ENCODE data around the gene TSC22D2. TPM values are rescaled to one million over a fixed set of nuclear protein-coding genes. Genes with fewer than 3 reads are reported as not detected.
"Not testable (repeated sequence)": the region's sequence is repeated elsewhere in the genome, so short reads cannot be mapped to it uniquely, and the experiment has no call there.

TSC22D2 gene
- total RNA-seq, 1 donor from 2014 or later, result 22.7 TPM

DNA sequence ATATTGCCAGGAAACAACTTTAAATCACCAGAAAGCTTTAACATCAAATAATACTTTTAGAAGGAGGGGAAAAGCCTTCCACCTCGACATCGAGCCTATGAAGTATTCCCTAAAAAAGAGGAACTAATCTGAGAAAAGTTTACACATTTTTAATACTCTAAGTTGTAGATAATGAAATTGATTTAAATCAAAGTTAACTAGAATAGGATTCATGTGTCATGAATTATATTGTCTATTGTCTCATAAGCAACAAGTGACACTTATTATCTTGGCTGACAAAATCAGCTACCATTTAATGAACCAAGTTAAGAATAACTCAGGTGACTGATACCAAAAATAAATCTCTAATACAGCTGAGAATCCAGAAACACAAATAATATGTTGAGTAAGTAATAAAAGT is 56.6 kb downstream of the TSC22D2 start:
- DNase-seq (ENCODE audit: low spot score), result no peak
- no peaks in the 10 kb centered on the region for H3K4me1 Mint-ChIP-seq (ENCODE audit: low read depth)
- H3K36me3 Mint-ChIP-seq (ENCODE audit: low read depth), result peaks cover 6% of the 10 kb centered on the region
- peaks cover 3% of the 10 kb centered on the region for H3K27me3 Mint-ChIP-seq (ENCODE audit: insufficient read depth)
- no peaks in the 10 kb centered on the region for H3K9me3 Mint-ChIP-seq
- H3K4me3 Mint-ChIP-seq, result no peak overlapping the region
- intact Hi-C loops (cut with micrococcal nuclease), result no loop called here
- no peak overlapping the region for H3K27ac Mint-ChIP-seq

DNA sequence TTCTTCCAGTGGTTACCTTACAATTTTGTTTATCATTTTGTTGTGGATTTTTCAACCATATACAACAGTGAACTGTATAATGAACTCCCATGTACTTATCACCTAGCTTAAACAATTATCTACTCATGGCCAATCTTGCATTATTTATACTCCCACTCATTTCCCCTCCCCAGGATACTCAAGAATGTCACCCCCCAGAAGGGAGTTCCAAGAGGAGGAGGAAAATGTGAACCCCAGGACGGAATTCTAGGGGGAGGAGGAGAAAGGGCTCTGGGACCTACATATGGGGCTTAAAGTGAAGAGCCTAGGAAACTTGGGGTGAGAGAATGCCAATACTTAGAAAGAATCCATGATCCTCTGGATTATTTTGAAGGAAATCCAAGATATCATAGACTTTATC is 59.3 kb downstream of the TSC22D2 start:
- H3K9me3 Mint-ChIP-seq, result no peaks in the 10 kb centered on the region
- H3K27me3 Mint-ChIP-seq (ENCODE audit: insufficient read depth), result peaks cover 3% of the 10 kb centered on the region
- no peak for DNase-seq (ENCODE audit: low spot score)
- intact Hi-C loops (cut with micrococcal nuclease), result no loop called here
- no peaks in the 10 kb centered on the region for H3K4me1 Mint-ChIP-seq (ENCODE audit: low read depth)
- no peak overlapping the region for H3K27ac Mint-ChIP-seq
- H3K4me3 Mint-ChIP-seq, result no peak overlapping the region
- peaks cover 2% of the 10 kb centered on the region for H3K36me3 Mint-ChIP-seq (ENCODE audit: low read depth)

DNA sequence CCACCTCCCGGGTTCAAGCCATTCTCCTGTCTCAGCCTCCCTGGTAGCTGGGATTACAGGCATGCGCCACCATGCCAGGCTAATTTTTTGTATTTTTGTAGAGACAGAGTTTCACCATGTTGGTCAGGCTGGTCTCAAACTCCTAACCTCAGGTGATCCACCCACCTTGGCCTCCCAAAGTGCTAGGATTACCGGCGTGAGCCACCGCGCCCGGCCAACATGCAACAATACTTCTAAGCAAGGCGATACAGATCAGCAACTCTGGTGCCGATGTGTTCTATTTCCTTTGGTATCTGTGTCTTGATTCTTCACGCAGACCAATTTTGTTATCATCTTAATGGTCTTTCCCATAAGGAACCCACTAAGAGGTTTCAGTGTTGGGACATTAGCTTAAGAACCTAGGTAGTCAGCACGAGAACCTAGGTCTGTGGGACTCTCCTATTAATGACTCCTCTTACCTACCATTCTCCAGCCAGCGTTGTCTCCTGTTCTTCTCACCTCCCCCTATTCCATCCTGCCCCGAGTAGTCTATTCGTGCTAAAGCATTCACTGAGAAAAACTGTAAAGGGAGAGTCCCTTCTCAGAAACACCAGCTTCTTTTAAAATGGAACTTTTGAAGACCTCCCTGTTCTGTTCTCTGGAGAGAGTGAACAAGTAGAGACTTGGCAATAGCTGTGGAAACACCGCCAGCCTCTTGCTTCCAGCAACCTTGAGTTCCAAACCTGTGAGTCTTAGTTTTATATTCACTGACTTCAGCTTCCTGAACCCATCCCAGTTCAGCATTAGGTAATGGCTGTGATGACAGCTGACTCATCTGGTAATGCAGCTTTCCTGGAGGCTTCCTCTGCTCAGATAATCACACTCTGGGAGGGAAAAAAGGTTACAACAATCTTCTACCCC is 61.2 kb downstream of the TSC22D2 start:
- intact Hi-C loops (cut with micrococcal nuclease), result no loop called here
- peaks cover 3% of the 10 kb centered on the region for H3K27me3 Mint-ChIP-seq (ENCODE audit: insufficient read depth)
- peaks cover 7% of the 10 kb centered on the region for H3K9me3 Mint-ChIP-seq
- H3K36me3 Mint-ChIP-seq (ENCODE audit: low read depth), result peaks cover 2% of the 10 kb centered on the region
- H3K27ac Mint-ChIP-seq, result no peak overlapping the region
- no peak for DNase-seq (ENCODE audit: low spot score)
- H3K4me3 Mint-ChIP-seq, result no peak overlapping the region
- no peaks in the 10 kb centered on the region for H3K4me1 Mint-ChIP-seq (ENCODE audit: low read depth)

DNA sequence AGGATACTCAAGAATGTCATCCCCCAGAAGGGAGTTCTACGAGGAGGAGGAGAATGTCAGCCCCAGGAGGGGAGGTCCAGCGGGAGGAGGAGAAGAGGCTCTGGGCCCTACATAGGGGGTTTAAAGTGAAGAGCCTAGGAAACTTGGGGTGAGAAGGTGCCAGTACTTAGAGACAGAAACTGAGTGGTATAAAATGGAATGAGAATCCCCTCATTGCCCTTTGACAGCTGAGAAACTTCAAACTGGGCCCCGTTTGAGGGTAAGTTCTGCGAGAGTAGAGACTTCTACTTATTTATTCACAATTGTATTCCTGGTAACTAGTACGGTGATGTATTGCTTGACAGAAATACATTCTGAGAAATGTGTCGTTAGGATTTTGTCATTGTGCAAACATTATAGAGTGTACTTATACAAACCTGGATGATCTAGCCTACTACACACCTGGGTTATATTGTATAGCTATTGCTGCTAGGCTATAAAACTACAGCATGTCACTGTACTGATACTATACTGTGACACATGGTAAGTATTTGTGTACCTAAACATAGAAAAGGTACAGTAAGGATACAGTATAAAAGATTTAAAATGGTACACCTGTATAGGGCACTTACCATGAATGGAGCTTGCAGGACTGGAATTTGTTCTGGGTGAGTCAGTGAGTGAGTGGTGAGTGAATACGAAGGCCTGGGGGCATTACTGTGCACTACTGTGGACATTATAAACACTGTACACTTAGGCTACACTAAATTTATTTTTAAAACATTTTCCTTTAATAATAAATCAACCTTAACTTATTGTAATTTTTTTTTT is 62.0 kb downstream of the TSC22D2 start:
- DNase-seq (ENCODE audit: low spot score), result no peak
- intact Hi-C loops (cut with micrococcal nuclease), result no loop called here
- H3K9me3 Mint-ChIP-seq, result peaks cover 7% of the 10 kb centered on the region
- H3K36me3 Mint-ChIP-seq (ENCODE audit: low read depth), result peaks cover 2% of the 10 kb centered on the region
- peaks cover 3% of the 10 kb centered on the region for H3K27me3 Mint-ChIP-seq (ENCODE audit: insufficient read depth)
- H3K4me3 Mint-ChIP-seq, result no peak overlapping the region
- H3K4me1 Mint-ChIP-seq (ENCODE audit: low read depth), result no peaks in the 10 kb centered on the region
- no peak overlapping the region for H3K27ac Mint-ChIP-seq

DNA sequence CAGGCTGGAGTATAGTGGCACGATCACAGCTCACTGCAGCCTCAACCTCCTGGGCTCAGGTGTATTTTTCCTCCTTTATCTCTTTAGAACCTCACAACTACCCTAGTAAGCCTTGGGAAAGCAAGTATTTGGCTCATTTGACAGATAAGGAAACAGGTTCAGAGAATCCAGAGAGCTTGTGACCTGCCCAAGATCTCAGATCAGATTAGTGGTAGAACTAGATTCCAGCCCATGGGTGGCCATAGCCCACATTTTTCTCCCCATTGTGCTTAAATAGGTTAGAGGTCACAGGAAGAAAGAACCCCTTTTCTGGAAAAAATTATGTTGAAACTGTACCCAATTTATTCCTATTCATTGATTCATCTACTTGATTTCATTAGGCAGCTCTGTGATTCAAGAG is 64.3 kb downstream of the TSC22D2 start:
- DNase-seq (ENCODE audit: low spot score), result no peak
- H3K4me3 Mint-ChIP-seq, result no peak overlapping the region
- H3K9me3 Mint-ChIP-seq, result peaks cover 7% of the 10 kb centered on the region
- intact Hi-C loops (cut with micrococcal nuclease), result no loop called here
- H3K4me1 Mint-ChIP-seq (ENCODE audit: low read depth), result no peaks in the 10 kb centered on the region
- H3K27ac Mint-ChIP-seq, result no peak overlapping the region
- no peaks in the 10 kb centered on the region for H3K36me3 Mint-ChIP-seq (ENCODE audit: low read depth)
- H3K27me3 Mint-ChIP-seq (ENCODE audit: insufficient read depth), result peaks cover 3% of the 10 kb centered on the region

DNA sequence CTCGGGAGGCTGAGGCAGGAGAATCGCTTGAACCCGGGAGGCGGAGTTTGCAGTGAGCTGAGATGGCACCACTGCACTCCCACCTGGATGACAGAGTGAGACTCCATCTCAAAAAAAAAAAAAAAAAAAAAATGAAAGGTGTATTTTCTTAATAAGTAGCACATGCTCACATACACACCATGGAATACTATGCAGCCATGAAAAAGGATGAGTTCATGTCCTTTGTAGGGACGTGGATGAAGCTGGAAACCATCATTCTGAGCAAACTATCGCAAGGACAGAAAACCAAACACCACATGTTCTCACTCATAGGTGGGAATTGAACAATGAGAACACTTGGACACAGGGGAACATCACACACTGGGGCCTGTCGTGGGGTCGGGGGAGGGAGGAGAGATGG is 65.1 kb downstream of the TSC22D2 start:
- H3K27ac Mint-ChIP-seq; H3K4me1 Mint-ChIP-seq (ENCODE audit: low read depth); H3K36me3 Mint-ChIP-seq (ENCODE audit: low read depth); H3K4me3 Mint-ChIP-seq; intact Hi-C loops (cut with micrococcal nuclease); H3K9me3 Mint-ChIP-seq; H3K27me3 Mint-ChIP-seq (ENCODE audit: insufficient read depth); DNase-seq (ENCODE audit: low spot score): not testable (repeated sequence)

DNA sequence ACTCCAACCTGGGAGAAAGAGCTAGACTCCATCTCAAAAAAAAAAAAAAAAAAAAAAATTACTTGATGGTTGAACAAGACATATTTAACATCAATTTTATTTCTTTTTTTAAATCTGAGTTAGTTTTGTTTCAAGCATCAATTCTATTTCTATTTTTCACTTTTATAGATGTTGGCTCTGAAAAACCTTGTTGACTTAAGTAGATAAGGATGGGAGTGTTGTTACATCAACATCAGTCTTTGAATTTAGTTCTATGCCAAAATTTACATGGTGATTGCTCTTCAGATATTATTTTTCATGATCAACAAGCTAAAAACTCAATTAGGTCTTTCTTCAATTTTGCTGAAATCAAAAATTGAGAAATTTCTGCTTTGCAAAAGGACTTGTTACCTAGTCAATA is 71.3 kb downstream of the TSC22D2 start:
- H3K36me3 Mint-ChIP-seq (ENCODE audit: low read depth), result peaks cover 2% of the 10 kb centered on the region
- intact Hi-C loops (cut with micrococcal nuclease), result no loop called here

DNA sequence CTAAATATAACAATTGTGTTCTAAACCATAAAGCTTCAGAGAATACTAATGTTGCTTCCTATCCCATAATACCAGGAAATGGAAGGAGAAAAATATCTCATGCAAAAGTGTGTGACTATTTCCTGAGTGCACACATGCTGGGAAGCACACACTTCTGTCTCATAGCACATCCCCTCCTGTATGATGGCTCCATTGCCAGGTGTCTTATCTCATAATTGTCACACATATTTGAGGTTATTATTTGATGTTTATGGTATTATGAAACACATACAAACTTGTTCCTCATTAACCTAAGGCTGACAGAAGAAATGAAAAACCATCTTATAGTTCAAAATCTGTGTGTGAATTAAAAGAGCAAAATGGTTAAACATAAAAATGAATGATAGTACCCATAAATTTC is 72.8 kb downstream of the TSC22D2 start:
- H3K4me3 Mint-ChIP-seq, result no peak overlapping the region
- peaks cover 3% of the 10 kb centered on the region for H3K27me3 Mint-ChIP-seq (ENCODE audit: insufficient read depth)
- no peak for DNase-seq (ENCODE audit: low spot score)
- no peak overlapping the region for H3K27ac Mint-ChIP-seq
- peaks cover 17% of the 10 kb centered on the region for H3K9me3 Mint-ChIP-seq
- H3K36me3 Mint-ChIP-seq (ENCODE audit: low read depth), result peaks cover 3% of the 10 kb centered on the region
- no peaks in the 10 kb centered on the region for H3K4me1 Mint-ChIP-seq (ENCODE audit: low read depth)
- intact Hi-C loops (cut with micrococcal nuclease), result no loop called here

More for the DNA sequence above, 71.3 kb downstream of the TSC22D2 start:
- peaks cover 12% of the 10 kb centered on the region for H3K9me3 Mint-ChIP-seq
- DNase-seq (ENCODE audit: low spot score), result no peak
- no peak overlapping the region for H3K4me3 Mint-ChIP-seq
- H3K27ac Mint-ChIP-seq, result no peak overlapping the region
- H3K27me3 Mint-ChIP-seq (ENCODE audit: insufficient read depth), result peaks cover 3% of the 10 kb centered on the region
- H3K4me1 Mint-ChIP-seq (ENCODE audit: low read depth), result no peaks in the 10 kb centered on the region

DNA sequence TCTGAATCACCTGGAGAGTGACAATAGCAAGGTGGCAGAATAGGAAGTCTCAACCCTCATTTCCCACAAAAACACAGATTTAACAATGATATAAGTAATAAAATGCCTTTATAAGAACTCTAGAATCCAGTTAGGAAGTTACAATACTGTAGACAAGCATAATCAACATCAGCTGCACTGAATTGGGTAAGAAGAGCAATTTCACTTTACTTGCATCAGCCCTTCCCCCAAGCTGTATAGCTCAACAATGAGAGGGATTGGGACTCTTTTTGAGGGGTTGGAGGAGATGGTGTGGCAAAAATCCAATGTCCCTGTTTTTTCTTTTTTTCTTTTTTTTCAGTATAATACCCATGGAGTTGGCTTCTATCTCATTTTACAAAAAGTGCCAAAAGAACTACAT is 75.1 kb downstream of the TSC22D2 start:
- intact Hi-C loops (cut with micrococcal nuclease), result no loop called here
- peaks cover 30% of the 10 kb centered on the region for H3K9me3 Mint-ChIP-seq
- H3K4me1 Mint-ChIP-seq (ENCODE audit: low read depth), result no peaks in the 10 kb centered on the region
- H3K4me3 Mint-ChIP-seq, result no peak overlapping the region
- no peak overlapping the region for H3K27ac Mint-ChIP-seq
- DNase-seq (ENCODE audit: low spot score), result no peak
- H3K36me3 Mint-ChIP-seq (ENCODE audit: low read depth), result peaks cover 3% of the 10 kb centered on the region
- no peaks in the 10 kb centered on the region for H3K27me3 Mint-ChIP-seq (ENCODE audit: insufficient read depth)

DNA sequence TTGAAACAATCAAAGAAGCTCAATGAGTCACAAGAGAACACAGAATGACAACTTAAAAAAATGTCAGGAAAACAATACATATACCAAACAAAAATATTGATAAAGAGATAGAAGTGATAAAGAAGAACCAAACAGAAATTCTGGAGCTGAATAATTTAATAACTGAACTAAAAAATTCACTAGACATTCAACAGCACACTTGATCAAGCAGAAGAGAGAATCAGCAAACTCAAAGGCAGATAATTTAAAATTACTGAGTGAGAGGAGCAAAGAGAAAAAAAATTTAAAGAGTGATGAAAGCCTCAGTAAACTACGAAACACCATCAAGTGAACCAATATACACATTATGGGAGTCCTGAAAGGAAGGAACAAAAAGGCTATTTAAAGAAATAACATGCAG is 76.3 kb downstream of the TSC22D2 start:
- Mint-ChIP-seq H3K4me3 (no peak overlapping the region), H3K36me3 (ENCODE audit: low read depth) (peaks cover 3% of the 10 kb centered on the region), H3K27ac (no peak overlapping the region), H3K27me3 (ENCODE audit: insufficient read depth) (no peaks in the 10 kb centered on the region), H3K4me1 (ENCODE audit: low read depth) (no peaks in the 10 kb centered on the region), H3K9me3 (peaks cover 33% of the 10 kb centered on the region)
- intact Hi-C loops (cut with micrococcal nuclease), result no loop called here
- no peak for DNase-seq (ENCODE audit: low spot score)

DNA sequence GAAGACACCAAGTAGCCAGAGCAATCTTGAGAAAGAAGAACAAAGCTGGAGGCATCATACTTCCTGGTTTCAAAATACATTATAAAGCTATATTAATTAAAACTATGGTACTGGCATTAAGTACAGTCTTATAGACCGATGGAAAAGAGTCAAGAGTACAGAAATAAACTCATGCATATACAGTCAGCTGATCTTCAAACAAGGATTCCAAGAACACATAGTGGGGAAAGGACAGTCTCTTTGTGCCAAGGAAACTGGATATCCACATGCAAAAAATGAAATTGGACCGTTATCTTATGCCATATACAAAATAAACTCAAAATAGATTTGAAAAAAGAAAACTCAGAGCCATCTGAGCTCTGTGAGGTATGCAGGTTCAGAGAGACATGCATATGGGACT is 80.8 kb downstream of the TSC22D2 start:
- DNase-seq (ENCODE audit: low spot score), result no peak
- H3K4me1 Mint-ChIP-seq (ENCODE audit: low read depth), result no peaks in the 10 kb centered on the region
- H3K27ac Mint-ChIP-seq, result no peak overlapping the region
- H3K4me3 Mint-ChIP-seq, result no peak overlapping the region
- intact Hi-C loops (cut with micrococcal nuclease), result no loop called here
- H3K36me3 Mint-ChIP-seq (ENCODE audit: low read depth), result peaks cover 3% of the 10 kb centered on the region
- H3K27me3 Mint-ChIP-seq (ENCODE audit: insufficient read depth), result no peaks in the 10 kb centered on the region
- peaks cover 27% of the 10 kb centered on the region for H3K9me3 Mint-ChIP-seq

DNA sequence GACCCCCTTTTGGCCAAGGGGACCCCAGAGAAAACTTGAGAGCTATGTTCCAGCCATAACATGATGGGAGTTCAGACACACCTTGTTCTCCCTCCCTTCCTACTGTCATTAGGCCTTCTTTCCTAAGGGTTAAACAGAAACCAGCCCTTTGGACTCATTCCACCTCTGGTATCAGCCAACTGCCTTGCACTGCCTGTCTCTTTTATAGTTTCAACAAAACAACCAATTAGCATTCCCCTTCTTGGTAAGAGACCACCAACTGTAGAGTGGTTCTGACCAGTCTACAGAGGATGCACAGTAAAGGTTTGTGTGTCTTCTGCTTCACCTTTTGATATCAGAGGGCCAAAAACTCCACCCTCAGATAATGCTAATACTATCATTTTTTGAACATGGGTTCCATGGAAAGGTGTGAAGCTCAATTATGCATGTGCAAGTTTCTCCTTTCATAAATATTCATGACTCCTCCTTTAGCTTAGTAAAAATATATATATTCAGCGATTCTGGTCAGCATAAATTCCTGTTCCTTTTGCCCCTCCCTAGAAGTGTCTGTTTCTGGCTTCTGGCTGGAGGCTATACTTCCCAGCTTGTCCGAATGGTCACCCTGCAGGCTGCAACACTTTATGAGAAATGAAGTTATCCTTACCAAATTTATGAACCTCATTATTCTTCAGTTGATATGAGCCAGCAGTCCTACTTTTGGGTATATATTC is 82.3 kb downstream of the TSC22D2 start:
- H3K27ac Mint-ChIP-seq, result no peak overlapping the region
- peaks cover 17% of the 10 kb centered on the region for H3K9me3 Mint-ChIP-seq
- intact Hi-C loops (cut with micrococcal nuclease), result loop anchor here (10.0 kb wide), 1 partner anchor 556 kb away; no protein-coding TSS in a partner anchor
- no peak overlapping the region for H3K4me3 Mint-ChIP-seq
- no peaks in the 10 kb centered on the region for H3K27me3 Mint-ChIP-seq (ENCODE audit: insufficient read depth)
- no peaks in the 10 kb centered on the region for H3K4me1 Mint-ChIP-seq (ENCODE audit: low read depth)
- H3K36me3 Mint-ChIP-seq (ENCODE audit: low read depth), result no peaks in the 10 kb centered on the region
- no peak for DNase-seq (ENCODE audit: low spot score)
